Loucy (cell line): Measurements from ENCODE around the gene PRXL2B.

ENCODE experiments used
- CTCF ChIP-seq: fragments of 200-600 bp; sonication (generic); conservative IDR thresholded peaks from 2 replicates; pipeline ENCODE4 v1.5.1; 2014; ENCODE audit warnings: mild to moderate bottlenecking, antibody characterized with exemption, low read length
- EZH2phosphoT487 ChIP-seq: fragments of 200-600 bp; IDR thresholded peaks from 2 replicates; pipeline ENCODE4 v1.6.1; 2018; ENCODE audit warnings: antibody characterized with exemption, mild to moderate bottlenecking, moderate library complexity, borderline replicate concordance

- no peak for TF ChIP-seq CTCF
- no peak for TF ChIP-seq EZH2phosphoT487
Observed at GRCh38 chr1:2585318-2586092, 1.1 kb upstream of the PRXL2B start.
